ENCODE measurements around the gene GPX7.
A peak's percentile ranks its signal among the peaks of the same experiment; 100 is the strongest.
"Not testable (repeated sequence)": the region's sequence is repeated elsewhere in the genome, so short reads cannot be mapped to it uniquely, and the experiment has no call there.

GPX7 gene

GRCh38 chr1:52601991-52602855, at the start of gene GPX7:
Gene GPX7, plus strand, starts transcription at chr1:52602371. Its CDS starts 39 bp downstream, at chr1:52602410.
- DNase-seq (ENCODE audit: low spot score): peak; percentile 79

- DNase-seq (ENCODE audit: low spot score): peak; percentile 72
These were observed 49.4 kb upstream of the GPX7 start, which contains the start of gene TUT4 for GRCh38 chr1:52552505-52553361. Gene TUT4, minus strand, starts transcription at chr1:52553092. Its CDS starts 26,812 bp downstream, at chr1:52526280.

GRCh38 chr1:52553362-52554266, 48.6 kb upstream of the GPX7 start:
- peak; percentile 89 for DNase-seq (ENCODE audit: low spot score)

GRCh38 chr1:52554267-52554640, 47.9 kb upstream of the GPX7 start:
- DNase-seq (ENCODE audit: low spot score): no peak

GRCh38 chr1:52554756-52555155, 47.4 kb upstream of the GPX7 start:
- no peak for DNase-seq (ENCODE audit: low spot score)

- DNase-seq (ENCODE audit: low spot score): no peak
These were observed 45.4 kb upstream of the GPX7 start for GRCh38 chr1:52556641-52557360.

- DNase-seq (ENCODE audit: low spot score): no peak
These were observed 43.2 kb upstream of the GPX7 start for GRCh38 chr1:52558941-52559340.

GRCh38 chr1:52559875-52560274, 42.3 kb upstream of the GPX7 start:
- DNase-seq (ENCODE audit: low spot score): no peak

- DNase-seq (ENCODE audit: low spot score): no peak
These were observed 39.4 kb upstream of the GPX7 start for GRCh38 chr1:52562766-52563165.

- no peak for DNase-seq (ENCODE audit: low spot score)
These were observed 34.2 kb upstream of the GPX7 start for GRCh38 chr1:52567943-52568342.

- DNase-seq (ENCODE audit: low spot score): no peak
These were observed 32.5 kb upstream of the GPX7 start for GRCh38 chr1:52569449-52570210.

GRCh38 chr1:52571783-52572182, 30.4 kb upstream of the GPX7 start:
- no peak for DNase-seq (ENCODE audit: low spot score)

- DNase-seq (ENCODE audit: low spot score): no peak
These were observed 29.8 kb upstream of the GPX7 start for GRCh38 chr1:52572387-52572786.

- DNase-seq (ENCODE audit: low spot score): no peak
These were observed 27.6 kb upstream of the GPX7 start for GRCh38 chr1:52574594-52574993.

GRCh38 chr1:52576074-52576473, 26.1 kb upstream of the GPX7 start:
- no peak for DNase-seq (ENCODE audit: low spot score)

- DNase-seq (ENCODE audit: low spot score): not testable (repeated sequence)
These were observed 24.1 kb upstream of the GPX7 start for GRCh38 chr1:52578066-52578465.

- no peak for DNase-seq (ENCODE audit: low spot score)
These were observed 22.8 kb upstream of the GPX7 start for GRCh38 chr1:52579415-52579814.

GRCh38 chr1:52580283-52580682, 21.9 kb upstream of the GPX7 start:
- no peak for DNase-seq (ENCODE audit: low spot score)

- no peak for DNase-seq (ENCODE audit: low spot score)
These were observed 20.0 kb upstream of the GPX7 start for GRCh38 chr1:52582116-52582696.

- DNase-seq (ENCODE audit: low spot score): no peak
These were observed 16.7 kb upstream of the GPX7 start for GRCh38 chr1:52585474-52585873.

Measured in germinal center (tissue), 1 donor.